ENCODE results near the gene DCK. TPM values are rescaled to one million over a fixed set of nuclear protein-coding genes. Genes with fewer than 3 reads are reported as not detected.

DCK gene
- total and polyA plus RNA-seq, 2 experiments from 2014 or later = 11.9 to 19.7 TPM

DNA sequence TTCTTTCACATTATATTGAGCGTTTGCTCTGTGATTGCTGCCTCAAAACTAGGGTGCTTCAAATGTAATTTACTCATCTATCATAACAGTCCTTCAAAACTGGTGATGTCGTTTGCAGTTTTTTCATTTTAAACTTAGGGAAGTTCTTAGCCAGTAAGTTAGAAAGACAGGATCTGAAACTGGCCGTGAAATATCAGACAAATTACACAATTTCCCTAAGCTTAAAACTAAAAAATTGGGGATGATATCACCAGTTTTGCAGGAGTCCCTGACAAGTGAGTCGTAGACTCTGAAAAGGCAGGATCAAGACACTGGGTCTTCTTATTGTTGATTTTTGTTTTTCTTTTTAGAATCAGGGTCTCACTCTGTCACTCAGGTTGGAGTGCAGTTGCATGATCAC lies 46.5 kb upstream of the DCK start:
- Histone ChIP-seq H3K4me3 (no peak overlapping the region), H2AFZ (no peak overlapping the region), H3K9me3 (ENCODE audit: low read depth) (no peaks in the 10 kb centered on the region), H3K36me3 (replicated peaks; ENCODE audit: insufficient read depth, low read depth) (no peaks in the 10 kb centered on the region), H3K27ac (no peak overlapping the region), H3K27me3 (no peaks in the 10 kb centered on the region), H3K9me2 (replicated peaks; ENCODE audit: insufficient read depth) (no peaks in the 10 kb centered on the region), H3K79me2 (peaks cover 80% of the 10 kb centered on the region), H4K20me1 (ENCODE audit: insufficient read depth, poor library complexity, severe bottlenecking) (peaks cover 7% of the 10 kb centered on the region), H3K4me2 (no peak overlapping the region), H3K4me1 (ENCODE audit: insufficient read depth) (no peaks in the 10 kb centered on the region)
- no peak for DNase-seq (ENCODE audit: low spot score)
- TF ChIP-seq, protein P1, sequence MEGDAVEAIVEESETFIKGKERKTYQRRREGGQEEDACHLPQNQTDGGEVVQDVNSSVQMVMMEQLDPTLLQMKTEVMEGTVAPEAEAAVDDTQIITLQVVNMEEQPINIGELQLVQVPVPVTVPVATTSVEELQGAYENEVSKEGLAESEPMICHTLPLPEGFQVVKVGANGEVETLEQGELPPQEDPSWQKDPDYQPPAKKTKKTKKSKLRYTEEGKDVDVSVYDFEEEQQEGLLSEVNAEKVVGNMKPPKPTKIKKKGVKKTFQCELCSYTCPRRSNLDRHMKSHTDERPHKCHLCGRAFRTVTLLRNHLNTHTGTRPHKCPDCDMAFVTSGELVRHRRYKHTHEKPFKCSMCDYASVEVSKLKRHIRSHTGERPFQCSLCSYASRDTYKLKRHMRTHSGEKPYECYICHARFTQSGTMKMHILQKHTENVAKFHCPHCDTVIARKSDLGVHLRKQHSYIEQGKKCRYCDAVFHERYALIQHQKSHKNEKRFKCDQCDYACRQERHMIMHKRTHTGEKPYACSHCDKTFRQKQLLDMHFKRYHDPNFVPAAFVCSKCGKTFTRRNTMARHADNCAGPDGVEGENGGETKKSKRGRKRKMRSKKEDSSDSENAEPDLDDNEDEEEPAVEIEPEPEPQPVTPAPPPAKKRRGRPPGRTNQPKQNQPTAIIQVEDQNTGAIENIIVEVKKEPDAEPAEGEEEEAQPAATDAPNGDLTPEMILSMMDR (IDR thresholded peaks at IDR 0.05; ENCODE audit: poor library complexity) = no peak
- TF ChIP-seq EZH2phosphoT487 (IDR thresholded peaks at IDR 0.05; ENCODE audit: low read depth, severe bottlenecking, unreplicated experiment) (no peak), EZH2 (IDR thresholded peaks at IDR 0.05; ENCODE audit: borderline replicate concordance) (no peak)
- 96% methylated on average over 4 of the region's 4 CpGs for WGBS (ENCODE audit: low lambda C conversion rate, missing lambda C conversion rate)

DNA sequence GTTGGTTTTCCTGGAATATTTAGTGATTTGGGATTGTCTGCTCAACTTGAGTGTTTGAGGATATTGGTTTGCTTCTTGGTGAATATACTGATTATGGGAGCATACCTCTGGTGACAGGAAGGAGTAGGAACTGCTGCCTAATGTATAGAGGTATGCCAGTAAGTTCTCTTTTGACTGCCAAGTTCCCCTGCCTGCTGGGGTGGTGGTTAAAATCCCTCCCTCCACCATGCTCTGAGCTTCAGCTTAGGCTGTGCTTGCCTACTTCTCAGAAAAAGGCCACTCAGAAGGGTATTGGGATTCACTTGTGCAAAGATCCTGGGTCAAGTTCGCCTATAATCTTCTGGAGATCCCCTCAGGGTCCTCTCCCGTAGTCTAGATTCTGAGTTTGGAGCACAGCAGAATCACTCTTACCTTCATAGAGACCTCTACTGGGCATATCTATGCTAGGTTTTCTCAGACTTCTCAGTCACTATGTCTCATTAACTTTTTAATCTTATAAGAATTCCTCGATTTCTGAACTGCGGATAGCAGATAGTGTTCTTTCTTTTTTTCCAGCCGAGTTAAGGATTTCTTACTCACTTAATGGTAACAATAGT lies 44.7 kb upstream of the DCK start:
- no peaks in the 10 kb centered on the region for H3K36me3 ChIP-seq (replicated peaks; ENCODE audit: insufficient read depth, low read depth)
- no peak overlapping the region for H2AFZ ChIP-seq
- H3K27me3 ChIP-seq = no peaks in the 10 kb centered on the region
- TF ChIP-seq EZH2phosphoT487 (IDR thresholded peaks at IDR 0.05; ENCODE audit: low read depth, severe bottlenecking, unreplicated experiment) (no peak), EZH2 (IDR thresholded peaks at IDR 0.05; ENCODE audit: borderline replicate concordance) (no peak)
- TF ChIP-seq, protein P1 (IDR thresholded peaks at IDR 0.05; ENCODE audit: poor library complexity) = no peak
- H3K27ac ChIP-seq = no peak overlapping the region
- peaks cover 7% of the 10 kb centered on the region for H4K20me1 ChIP-seq (ENCODE audit: insufficient read depth, poor library complexity, severe bottlenecking)
- 79% methylated on average over 5 of the region's 5 CpGs for WGBS (ENCODE audit: low lambda C conversion rate, missing lambda C conversion rate)
- H3K9me2 ChIP-seq (replicated peaks; ENCODE audit: insufficient read depth) = no peaks in the 10 kb centered on the region
- no peak for DNase-seq (ENCODE audit: low spot score)
- H3K4me1 ChIP-seq (ENCODE audit: insufficient read depth) = no peaks in the 10 kb centered on the region
- no peaks in the 10 kb centered on the region for H3K9me3 ChIP-seq (ENCODE audit: low read depth)
- peaks cover 82% of the 10 kb centered on the region for H3K79me2 ChIP-seq
- no peak overlapping the region for H3K4me2 ChIP-seq
- H3K4me3 ChIP-seq = no peak overlapping the region

DNA sequence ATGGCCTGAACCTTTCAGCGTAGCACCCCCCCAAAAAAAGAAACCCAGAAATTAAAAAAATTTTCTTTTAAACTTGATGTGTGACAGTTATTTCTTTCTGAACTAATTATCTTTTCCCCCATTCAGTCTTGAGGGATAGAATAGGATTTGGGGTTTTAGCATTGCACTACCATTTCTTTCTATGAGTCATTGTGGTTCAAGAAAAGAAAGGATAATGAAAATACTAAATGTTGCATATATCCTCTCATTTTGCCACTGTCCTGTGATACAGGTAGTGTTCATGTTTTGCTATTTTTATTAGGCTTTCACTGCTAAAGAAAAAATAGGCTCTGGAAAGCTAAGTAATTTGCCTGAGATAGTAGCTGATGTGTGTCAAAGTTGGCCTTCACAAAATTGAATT lies 39.4 kb upstream of the DCK start:
- no peak for DNase-seq (ENCODE audit: low spot score)
- 96% methylated on average over 1 of the region's 1 CpG for WGBS (ENCODE audit: low lambda C conversion rate, missing lambda C conversion rate)
- H3K9me2 ChIP-seq (replicated peaks; ENCODE audit: insufficient read depth) = no peaks in the 10 kb centered on the region
- H3K27me3 ChIP-seq = no peaks in the 10 kb centered on the region
- no peak overlapping the region for H2AFZ ChIP-seq
- H3K79me2 ChIP-seq = peaks cover 61% of the 10 kb centered on the region
- no peak overlapping the region for H3K4me3 ChIP-seq
- H3K4me1 ChIP-seq (ENCODE audit: insufficient read depth) = no peaks in the 10 kb centered on the region
- H3K36me3 ChIP-seq (replicated peaks; ENCODE audit: insufficient read depth, low read depth) = no peaks in the 10 kb centered on the region
- H3K9me3 ChIP-seq (ENCODE audit: low read depth) = no peaks in the 10 kb centered on the region
- H3K4me2 ChIP-seq = no peak overlapping the region
- no peaks in the 10 kb centered on the region for H4K20me1 ChIP-seq (ENCODE audit: insufficient read depth, poor library complexity, severe bottlenecking)
- H3K27ac ChIP-seq = no peak overlapping the region
- TF ChIP-seq EZH2 (IDR thresholded peaks at IDR 0.05; ENCODE audit: borderline replicate concordance) (no peak), EZH2phosphoT487 (IDR thresholded peaks at IDR 0.05; ENCODE audit: low read depth, severe bottlenecking, unreplicated experiment) (no peak)
- TF ChIP-seq, protein P1 (IDR thresholded peaks at IDR 0.05; ENCODE audit: poor library complexity) = no peak
